ENCODE results near the gene ARL5A.

DNA sequence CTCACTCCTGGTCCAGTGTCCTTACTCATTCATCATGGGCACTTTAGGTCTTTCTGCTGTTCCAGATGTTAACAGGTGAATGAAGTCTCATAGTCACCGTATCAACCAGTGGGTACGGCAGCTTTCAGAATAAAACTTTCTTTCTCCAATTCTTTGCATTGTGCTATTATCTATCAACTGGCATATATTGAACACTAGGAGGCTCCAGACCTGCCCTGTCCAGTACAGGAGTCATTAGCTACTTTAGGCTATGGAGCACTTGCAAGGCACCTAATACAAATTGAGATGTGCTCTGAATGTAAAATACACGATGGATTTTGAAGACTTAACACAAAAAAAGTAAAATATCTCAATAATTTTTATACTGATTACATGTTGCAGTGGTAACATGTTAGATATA, 50.7 kb downstream of the ARL5A start:
- no peak for TF ChIP-seq POLR2A (IDR thresholded peaks at IDR 0.05)
- TF ChIP-seq, protein P1, sequence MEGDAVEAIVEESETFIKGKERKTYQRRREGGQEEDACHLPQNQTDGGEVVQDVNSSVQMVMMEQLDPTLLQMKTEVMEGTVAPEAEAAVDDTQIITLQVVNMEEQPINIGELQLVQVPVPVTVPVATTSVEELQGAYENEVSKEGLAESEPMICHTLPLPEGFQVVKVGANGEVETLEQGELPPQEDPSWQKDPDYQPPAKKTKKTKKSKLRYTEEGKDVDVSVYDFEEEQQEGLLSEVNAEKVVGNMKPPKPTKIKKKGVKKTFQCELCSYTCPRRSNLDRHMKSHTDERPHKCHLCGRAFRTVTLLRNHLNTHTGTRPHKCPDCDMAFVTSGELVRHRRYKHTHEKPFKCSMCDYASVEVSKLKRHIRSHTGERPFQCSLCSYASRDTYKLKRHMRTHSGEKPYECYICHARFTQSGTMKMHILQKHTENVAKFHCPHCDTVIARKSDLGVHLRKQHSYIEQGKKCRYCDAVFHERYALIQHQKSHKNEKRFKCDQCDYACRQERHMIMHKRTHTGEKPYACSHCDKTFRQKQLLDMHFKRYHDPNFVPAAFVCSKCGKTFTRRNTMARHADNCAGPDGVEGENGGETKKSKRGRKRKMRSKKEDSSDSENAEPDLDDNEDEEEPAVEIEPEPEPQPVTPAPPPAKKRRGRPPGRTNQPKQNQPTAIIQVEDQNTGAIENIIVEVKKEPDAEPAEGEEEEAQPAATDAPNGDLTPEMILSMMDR (IDR thresholded peaks at IDR 0.05): no peak

Data from body of pancreas (tissue), 4 donors.